NCI-H146 treated with DMSO at 0.1 percent for 48 hours (cell line): ENCODE results near the gene RAB33B.
"Not testable (repeated sequence)": the region's sequence is repeated elsewhere in the genome, so short reads cannot be mapped to it uniquely, and the experiment has no call there.

Experiments
- DNase-seq: peaks from one replicate; lab custom pipeline; 2025; ENCODE audit not compliant: unreplicated experiment; lab: John Stamatoyannopoulos, UW

Gene RAB33B

DNA sequence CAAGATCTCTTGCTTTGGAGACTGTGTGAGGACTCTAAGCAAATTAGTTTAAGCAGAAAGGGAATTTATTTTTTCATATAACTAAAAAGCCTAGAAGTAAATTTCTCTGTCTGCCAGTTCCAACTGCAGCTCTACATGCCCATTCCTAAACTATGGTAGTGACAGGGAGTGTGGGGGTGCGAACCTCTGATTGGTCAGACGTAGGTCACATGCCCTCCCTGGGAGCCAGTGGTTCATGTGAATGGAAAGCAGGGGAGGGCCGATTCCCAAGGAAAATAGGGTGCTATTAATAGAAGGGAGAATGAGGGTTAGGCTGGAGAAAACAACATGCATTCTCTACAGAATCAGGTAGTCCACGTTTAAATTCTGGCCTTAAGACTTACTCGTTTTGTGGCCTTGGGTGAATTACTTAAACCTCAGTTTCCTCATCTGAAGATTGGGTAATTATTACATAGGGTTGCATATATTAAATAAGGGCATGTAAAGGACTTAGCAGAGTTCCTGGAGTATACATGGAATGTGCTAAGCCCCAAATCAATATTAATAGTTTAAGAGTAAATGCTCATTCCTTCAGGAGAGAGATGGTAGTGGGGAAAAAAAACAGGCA is 7.2 kb downstream of the RAB33B start:
- no peak for DNase-seq

DNA sequence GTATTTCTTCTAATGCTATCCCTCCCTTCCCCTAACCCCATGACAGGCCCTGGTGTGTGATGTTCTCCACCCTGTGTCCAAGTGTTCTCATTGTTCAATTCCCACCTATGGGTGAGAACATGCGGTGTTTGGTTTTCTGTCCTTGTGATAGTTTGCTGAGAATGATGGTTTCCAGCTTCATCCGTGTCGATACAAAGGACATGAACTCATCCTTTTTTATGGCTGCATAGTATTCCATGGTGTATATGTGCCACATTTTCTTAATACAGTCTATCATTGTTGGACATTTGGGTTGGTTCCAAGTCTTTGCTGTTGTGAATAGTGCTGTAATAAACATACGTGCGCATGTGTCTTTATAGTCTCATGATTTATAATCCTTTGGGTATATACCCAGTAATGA is 10.6 kb downstream of the RAB33B start:
- DNase-seq: not testable (repeated sequence)

DNA sequence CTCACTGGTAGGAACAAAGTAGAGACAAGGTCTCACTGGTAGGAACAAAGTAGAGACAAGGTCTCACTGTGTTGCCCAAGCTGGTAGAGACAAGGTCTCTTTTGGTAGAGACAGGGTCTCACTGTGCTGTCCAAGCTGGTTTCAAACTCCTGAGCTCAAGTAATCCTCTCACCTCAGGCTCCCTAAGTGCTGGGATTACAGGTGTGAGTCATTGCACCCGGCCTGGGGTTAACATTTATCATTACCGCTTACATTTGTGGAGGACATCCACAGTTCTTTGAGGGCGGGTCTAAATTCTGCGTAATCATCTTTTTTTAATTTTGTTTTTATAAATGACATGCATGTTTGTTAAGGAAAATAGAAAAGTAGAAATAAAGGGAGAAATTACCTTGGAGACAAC is 12.0 kb downstream of the RAB33B start:
- DNase-seq: no peak

DNA sequence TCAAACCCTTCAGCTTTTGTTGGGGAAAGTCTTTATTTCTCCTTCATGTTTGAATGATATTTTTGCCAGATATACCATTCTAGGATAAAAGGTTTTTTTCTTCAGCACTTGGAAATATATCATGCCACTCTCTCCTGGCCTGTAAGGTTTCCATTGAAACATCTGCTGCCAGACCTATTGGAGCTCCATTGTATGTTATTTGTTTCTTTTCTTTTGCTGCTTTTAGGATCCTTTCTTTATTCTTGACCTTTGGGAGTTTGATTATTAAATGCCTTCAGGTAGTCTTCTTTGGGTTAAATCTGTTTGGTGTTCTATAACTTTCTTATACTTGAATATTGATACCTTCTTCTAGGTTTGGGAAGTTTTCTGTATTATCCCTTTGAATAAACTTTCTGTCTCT is 14.8 kb downstream of the RAB33B start:
- DNase-seq: not testable (repeated sequence)

DNA sequence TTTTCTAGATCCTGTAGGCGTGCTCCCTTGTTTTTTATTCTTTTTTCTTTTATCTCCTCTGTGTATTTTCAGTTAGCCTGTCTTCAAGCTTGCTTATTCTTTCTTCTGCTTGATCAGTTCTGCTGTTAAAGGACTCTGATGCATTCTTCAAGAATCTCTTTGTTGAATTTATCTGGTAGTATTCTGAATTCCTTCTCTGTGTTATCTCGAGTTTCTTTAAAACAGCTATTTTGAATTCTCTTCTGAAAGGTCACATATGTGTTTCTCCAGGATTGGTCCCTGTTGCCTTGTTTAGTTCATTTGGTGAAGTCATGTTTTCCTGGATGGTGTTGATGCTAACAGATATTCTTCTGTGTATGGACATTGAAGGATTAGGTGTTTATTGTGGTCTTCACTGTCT is 15.3 kb downstream of the RAB33B start:
- no peak for DNase-seq

DNA sequence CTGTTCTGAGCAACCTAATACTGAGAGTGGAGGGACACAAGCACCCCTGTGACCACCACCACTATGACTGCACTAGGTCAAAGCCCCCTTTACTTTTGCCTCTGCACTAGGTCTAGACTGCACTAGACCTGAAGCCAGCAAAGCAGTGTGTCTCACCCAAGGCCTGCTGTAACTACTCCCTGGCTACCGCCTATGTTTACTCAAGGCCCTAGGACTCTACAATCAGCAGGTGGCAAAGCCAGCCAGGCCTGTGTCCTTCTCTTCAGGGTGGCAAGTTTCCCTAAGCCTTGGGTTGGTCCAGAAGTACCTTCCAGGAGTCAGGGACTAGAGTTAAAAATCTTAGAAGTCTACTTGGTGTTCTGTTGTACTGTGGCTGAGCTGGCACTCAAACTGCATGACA is 15.9 kb downstream of the RAB33B start:
- DNase-seq: no peak

DNA sequence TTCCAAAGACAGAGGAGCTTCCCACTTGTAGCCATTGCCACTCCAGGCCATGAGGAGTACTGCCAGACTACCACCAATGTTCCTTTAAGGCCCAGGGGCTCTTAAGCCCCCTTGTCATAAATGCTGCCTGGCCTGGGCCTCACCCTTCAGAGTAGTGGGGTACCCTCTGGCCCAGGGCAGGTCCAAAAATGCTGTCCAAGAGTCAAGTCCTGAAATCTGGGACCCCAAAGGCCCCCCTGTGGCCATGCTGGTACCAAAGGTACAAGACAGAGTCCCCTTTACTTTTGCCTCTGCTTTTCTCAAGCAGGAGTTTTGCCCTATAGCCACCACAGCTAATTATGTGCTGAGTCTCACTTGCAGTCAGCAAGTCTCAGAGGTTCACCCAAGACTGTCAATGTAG is 16.4 kb downstream of the RAB33B start:
- no peak for DNase-seq

DNA sequence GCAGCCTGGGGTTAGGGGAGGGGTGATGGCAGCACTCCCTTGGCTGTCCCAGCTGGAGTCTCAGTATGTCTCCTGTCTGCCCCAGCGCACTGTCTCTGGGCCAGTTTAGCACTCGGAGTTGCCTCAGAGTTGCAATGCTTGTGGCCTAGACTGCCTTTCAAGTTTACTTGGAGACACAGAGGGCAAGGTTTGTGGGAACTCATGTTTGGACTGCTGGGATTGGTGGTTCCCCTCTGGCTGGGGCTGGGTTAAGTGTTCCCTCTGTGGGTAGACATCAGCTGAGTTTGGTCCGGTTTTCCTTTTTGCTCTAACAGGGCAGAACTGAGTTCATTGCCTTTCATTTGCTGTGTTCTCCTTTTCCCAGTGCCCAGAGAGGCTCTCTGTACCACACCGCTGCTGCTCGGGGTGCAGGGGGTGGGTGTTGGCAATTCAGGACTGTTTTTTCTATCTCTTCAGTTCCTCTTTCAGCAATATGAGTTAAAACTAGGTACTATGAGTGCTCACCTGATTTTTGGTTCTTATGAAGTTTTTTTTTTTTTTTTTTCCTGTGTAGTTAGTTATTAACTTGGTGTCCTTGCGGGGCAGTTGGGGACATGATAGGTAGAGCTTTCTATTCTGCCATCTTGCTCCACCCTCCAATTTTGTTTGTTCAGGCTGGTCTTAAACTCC is 17.2 kb downstream of the RAB33B start:
- no peak for DNase-seq

DNA sequence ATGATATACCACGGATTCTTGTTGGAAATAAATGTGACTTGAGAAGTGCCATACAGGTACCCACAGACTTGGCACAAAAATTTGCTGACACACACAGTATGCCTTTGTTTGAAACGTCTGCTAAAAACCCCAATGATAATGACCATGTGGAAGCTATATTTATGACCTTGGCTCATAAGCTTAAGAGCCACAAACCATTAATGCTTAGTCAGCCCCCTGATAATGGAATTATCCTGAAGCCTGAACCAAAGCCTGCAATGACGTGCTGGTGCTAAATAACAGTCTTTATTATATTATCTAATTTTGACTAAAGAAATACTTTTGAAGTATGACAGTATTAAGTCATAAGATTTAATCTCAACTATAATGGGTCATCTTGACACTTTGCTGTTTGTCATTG is 18.9 kb downstream of the RAB33B start:
- DNase-seq: no peak

DNA sequence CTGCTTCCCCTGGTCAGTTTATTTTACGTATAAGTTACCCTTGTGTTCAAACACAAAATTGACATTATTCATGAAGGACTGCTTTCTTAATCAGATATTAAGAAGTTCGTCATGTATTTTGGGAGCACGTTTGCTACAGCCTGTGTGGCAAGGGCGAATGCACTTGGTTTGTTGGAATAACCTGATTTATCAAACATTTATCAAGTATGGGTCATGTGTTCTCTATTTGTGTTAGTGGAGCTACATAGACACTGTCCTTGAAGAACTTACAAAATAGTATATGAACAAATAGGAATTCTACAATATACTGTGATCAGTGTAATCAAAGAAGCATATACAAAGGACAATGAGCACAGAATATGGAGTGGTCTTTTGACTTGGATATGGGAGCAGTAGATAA is 22.4 kb downstream of the RAB33B start:
- no peak for DNase-seq

DNA sequence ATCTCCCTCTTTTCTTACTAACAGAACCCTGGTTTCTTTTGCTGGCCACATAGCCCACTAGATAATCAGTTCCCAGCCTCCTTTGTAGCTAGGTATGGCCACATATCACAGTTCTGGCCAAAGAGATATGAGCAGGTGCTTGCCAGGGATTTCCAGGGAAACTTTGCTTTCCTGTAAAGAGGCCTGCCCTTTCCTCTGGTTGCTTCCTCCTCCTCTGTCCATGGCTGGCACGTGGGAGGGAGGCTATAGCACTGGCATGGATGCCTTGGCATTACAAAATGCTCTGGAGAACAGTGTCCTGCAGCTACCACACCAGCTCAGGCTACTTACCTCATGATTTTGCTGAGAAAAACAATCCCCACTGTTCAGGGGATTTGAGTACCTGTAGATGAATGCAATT is 27.5 kb downstream of the RAB33B start:
- DNase-seq: no peak

DNA sequence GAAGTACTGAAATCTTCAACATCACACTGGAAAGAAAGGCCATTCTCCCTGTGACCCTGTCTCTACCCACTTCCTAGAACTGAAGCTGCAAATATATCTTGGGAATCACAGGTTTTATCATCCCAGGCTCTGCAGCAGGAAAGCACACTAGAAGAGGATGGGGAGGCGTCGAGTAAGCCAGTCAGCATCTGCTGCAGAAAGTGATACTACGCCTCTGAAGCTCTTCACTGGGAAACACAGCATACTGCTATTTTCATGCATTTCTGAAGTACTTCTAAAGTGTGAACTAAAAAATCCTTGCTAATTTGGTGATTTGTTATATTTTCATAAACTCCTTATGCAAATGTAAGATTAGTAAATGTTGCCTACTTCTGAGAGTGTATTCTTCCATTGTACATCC is 29.1 kb downstream of the RAB33B start:
- DNase-seq: no peak

DNA sequence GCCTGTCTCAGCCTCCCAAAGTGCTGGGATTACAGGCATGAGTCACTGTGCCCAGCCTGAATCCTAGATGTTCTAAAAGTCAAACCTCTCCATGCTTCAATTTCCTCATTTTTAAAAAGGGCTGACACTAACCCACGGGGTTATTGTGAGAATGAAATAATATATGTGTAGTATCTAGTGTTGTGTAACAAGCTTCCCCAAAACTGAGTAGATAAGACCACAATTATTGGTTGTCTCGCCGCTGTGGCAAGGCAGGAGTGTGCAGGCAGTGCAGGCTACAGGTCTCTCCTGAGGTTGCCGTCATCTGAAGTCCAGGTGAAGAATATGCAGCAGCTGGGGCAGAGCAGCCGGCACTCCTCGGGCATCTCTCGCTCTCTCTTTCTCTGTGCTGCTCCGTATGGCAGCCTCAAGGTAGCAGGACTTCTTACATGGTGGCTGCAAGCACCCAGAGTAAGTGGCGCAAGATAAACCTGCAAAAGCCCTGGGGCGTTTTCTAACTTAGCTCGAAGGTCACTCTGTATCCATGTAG is 30.9 kb downstream of the RAB33B start:
- no peak for DNase-seq

DNA sequence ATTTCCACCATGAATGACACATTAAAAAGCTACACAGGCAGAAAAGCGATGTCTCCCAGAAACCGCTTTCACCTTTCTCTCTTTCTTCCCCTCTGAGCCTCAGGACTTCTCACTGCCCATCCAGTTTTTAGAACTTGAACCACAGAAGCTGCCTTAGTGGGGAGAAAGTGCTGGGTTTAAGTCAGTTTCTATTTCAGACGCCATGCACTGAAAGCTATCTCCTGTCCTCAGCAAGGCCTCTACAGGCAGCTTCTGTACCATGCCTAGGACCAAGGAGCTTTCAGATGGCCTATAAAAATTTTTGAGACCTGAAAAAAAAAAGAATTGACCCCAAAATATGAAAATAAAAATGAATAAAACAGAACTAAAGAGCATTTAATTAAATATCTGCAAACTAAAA is 34.5 kb downstream of the RAB33B start:
- no peak for DNase-seq

DNA sequence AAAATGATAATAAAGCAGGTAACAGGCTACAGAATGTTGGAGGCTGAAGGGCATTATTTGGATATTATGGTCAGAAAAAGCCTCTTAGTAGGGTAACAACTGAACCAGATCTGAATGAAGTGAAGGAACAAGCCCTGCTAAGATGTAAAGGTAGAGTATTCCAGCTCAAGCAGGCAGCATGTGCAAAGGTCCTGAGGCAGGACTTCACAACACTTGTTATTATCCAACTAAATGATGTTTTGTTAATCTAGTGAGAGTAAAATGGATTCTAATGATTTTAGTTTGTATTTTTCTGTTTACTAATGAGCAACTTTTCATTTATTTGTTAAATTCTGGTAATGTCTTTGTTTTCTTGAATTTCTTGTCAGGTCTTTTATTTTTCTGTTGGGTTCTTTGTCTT is 35.7 kb downstream of the RAB33B start:
- no peak for DNase-seq

DNA sequence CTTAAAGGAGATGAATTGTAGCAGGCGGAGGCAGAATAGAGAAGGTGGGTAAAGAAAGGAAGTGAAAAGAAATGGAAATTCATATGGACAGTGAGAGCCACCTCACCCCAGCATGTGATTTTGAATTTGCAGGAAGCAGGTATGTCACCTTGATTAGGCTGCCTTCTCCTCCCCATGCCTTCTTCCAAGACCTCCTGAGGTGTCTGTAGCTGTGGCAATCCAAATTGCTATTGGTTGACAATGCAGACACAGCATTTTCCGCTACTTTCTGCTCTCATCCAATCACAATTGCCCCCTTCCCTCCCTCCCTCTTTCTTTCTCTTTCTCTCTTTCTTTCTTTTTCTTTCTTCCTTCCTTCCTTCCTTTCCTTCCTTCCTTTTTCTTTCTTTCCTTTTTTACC is 38.5 kb downstream of the RAB33B start:
- DNase-seq: no peak

DNA sequence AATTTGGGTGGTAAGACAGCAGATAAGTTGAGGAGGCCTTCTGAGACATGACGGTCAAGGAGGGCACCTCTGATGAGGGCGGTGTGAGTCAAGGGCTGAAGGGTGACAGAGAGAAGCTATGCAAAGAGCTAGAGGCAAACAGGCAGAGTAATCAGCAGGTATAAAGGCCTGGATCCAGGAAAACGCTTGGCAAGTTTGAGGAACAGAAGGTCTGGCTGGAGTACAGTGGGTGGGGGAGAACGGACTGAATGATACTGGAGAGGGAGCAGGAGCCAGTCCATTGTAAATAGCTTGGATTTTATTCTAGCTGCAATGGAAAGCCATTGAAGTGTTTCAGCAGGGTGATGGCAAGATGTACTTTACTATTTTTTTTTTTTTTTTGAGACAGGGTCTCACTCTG is 39.3 kb downstream of the RAB33B start:
- DNase-seq: no peak

DNA sequence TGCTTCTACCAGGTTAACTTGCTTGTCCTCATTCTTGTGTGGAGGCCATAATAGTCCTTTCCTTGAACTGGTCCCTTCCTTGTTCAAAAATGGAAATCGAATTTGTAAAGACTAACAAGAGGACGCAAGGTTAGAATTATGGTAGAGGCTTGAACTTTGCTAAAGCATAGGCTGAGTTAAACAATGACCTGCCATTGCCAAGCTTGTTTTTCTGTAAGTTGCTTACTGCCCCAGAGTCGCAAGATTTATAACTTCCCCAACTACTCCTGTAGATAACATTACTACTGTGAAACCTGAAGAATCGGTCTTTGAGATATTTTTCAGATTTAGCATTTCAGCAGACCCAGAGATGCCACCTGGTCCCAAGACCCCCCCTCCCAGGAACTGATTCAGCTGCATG is 45.3 kb downstream of the RAB33B start:
- no peak for DNase-seq

DNA sequence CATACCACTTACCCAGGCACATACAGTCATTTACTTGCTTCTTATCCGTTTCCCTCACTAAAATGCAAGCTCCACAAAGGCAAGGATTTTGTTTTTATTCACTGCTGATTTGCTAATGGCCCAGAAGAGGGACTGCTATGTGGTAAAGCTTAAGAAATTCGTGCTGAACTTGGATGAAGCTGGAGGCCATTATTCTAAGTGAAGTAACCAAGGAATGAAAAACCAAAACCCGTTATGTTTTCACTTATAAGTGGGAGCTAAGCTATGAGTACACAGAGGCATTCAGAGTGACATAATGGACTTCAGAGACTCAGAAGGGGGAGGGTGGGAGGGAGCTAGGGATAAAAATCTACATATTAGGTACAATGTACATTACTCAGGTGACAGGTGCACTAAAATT is 47.2 kb downstream of the RAB33B start:
- DNase-seq: no peak

DNA sequence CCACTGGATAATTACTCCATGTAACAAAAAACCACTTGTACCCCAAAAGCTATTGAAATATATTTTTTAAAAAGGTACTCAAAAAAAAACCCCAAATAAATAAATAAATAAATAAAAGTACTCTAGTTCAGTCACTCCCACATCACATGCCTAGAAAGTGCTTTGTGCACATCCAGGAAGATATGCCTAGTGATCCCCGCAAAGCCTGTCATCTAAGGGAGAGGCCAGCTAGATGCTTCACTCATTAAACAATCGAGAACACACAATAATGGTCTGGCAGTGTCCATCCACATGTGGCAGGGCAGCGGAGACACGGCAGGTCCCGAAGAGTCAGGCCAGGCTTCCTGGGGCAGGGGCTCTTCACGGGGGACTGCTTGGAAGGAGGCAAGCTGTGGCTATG is 47.6 kb downstream of the RAB33B start:
- no peak for DNase-seq

DNA sequence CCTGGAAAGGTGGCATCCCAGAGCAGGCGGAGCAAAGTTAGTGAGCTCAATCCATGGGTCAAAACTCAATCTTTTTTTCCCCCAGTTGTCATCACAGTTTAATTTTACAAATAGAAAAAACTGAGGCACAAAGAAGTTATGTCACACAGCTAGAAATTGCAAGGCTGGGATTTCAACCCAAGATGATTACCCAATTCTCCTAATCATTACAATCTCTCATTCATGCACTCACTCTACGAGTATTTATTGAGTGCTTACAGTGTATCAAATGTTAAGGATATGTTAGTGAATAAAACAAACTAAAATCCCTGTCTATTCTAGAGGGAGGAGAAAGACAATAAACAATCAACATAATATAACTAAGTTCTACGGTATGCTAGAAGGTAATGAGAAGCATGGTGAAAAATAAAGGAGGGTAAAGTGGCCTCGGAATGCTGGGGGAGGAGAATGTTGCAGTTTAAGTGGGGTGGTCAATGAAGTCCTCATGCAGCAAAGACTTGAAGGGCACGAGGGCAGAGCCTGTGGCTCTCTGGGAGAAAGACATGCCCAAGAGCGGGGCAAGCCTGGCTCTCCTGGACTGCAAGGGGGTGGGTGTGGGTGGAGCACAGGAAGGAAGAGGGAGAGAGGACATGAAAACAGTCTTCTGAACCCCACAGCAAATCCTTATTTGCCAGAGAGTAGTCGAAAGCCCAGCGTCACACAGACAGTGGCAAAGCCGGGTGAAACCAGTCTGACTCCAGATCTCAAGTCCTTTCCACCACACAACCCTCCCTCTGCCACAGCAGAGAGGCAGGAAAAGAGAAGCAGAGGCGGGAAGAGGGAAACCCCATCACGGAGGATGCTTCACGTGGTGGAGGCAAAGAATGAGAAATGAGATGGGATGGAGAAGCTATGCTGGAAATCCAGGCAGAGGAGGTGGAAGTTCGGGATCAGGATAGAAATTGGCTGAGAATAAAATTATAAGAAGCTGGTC is 48.3 kb downstream of the RAB33B start:
- DNase-seq: no peak

DNA sequence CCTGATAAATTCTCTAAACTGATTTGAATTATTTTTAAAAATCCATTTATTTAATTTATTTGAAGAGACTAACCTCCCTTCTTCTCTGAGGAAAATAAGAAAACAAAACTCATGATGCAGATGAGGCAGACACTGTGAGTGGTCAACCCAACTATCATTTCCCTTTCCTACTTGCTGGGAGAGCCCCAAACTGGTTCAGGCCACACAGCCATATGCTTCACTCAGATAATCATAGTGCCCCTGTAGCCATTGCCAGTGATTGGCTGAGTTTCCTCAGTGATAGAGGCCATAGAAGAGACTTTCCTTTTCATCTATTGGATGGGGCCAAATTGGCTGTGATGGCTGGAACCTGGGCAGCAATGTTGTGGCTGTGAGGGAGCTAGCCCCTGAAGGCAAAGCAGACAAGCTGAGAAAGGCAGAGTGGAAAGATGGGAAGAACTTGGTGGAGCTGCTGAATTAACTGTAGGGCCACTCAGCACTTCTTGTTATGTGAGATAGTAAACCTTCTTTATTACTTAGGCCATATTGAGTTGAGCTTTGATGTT is 49.8 kb downstream of the RAB33B start:
- DNase-seq: no peak
